22Rv1 (cell line): ENCODE measurements around the gene SH3RF1.

ENCODE experiments used
- H3K27ac ChIP-seq: fragments of 450-650 bp; 2 replicates; pipeline ENCODE4 v1.5.1; 2017
- CTCF ChIP-seq: fragments of 450-650 bp; IDR thresholded peaks from 2 replicates; pipeline ENCODE4 v1.5.1; 2017; ENCODE audit warnings: mild to moderate bottlenecking
- ZFX ChIP-seq: fragments of 450-650 bp; IDR thresholded peaks from 2 replicates; pipeline ENCODE4 v1.6.1; 2017; ENCODE audit warnings: antibody characterized with exemption, borderline replicate concordance

The SH3RF1 gene

GRCh38 chr4:169096221-169096620 lies 174.5 kb downstream of the SH3RF1 start:
- TF ChIP-seq ZFX (no peak), CTCF (no peak)
- H3K27ac ChIP-seq: no peak overlapping the region

GRCh38 chr4:169094656-169095231 lies 176.0 kb downstream of the SH3RF1 start:
- no peak for TF ChIP-seq CTCF
- no peak for TF ChIP-seq ZFX
- H3K27ac ChIP-seq: peak overlapping the region; percentile 84

GRCh38 chr4:169092889-169093522 lies 177.8 kb downstream of the SH3RF1 start:
- peak overlapping the region; percentile 84 for H3K27ac ChIP-seq
- no peak for TF ChIP-seq CTCF
- TF ChIP-seq ZFX: no peak

- no peak overlapping the region for H3K27ac ChIP-seq
- no peak for TF ChIP-seq ZFX
- TF ChIP-seq CTCF: no peak
Measured at GRCh38 chr4:169090484-169091215, 180.1 kb downstream of the SH3RF1 start.

GRCh38 chr4:169089004-169089403 lies 181.8 kb downstream of the SH3RF1 start:
- peak overlapping the region; percentile 40 for H3K27ac ChIP-seq
- TF ChIP-seq ZFX (no peak), CTCF (no peak; the same call in 1 of the 2 replicates)

GRCh38 chr4:169084954-169085353 lies 185.8 kb downstream of the SH3RF1 start:
- no peak overlapping the region for H3K27ac ChIP-seq
- TF ChIP-seq CTCF (no peak), ZFX (no peak)

- peak overlapping the region; percentile 31; the same call in 1 of the 2 replicates for H3K27ac ChIP-seq
- TF ChIP-seq CTCF: no peak
- no peak for TF ChIP-seq ZFX
Measured at GRCh38 chr4:169080981-169081380, 189.8 kb downstream of the SH3RF1 start.
